ENCODE measurements around the gene OBSCN.
"Not testable (repeated sequence)": the region's sequence is repeated elsewhere in the genome, so short reads cannot be mapped to it uniquely, and the experiment has no call there.

OBSCN gene

GRCh38 chr1:228263636-228264035, 55.8 kb downstream of the OBSCN start:
- no peak for DNase-seq

- no peak for DNase-seq
Observed at GRCh38 chr1:228264090-228264829, 56.4 kb downstream of the OBSCN start.

GRCh38 chr1:228265167-228265566, 57.3 kb downstream of the OBSCN start:
- DNase-seq, result no peak

- DNase-seq, result no peak
Observed at GRCh38 chr1:228267962-228268880, 60.4 kb downstream of the OBSCN start.

- no peak for DNase-seq
Observed at GRCh38 chr1:228268881-228269265, 61.0 kb downstream of the OBSCN start.

GRCh38 chr1:228269431-228269830, 61.6 kb downstream of the OBSCN start:
- not testable (repeated sequence) for DNase-seq

GRCh38 chr1:228270032-228270431, 62.2 kb downstream of the OBSCN start:
- DNase-seq, result no peak

GRCh38 chr1:228271701-228272251, 63.9 kb downstream of the OBSCN start:
- DNase-seq, result no peak

- DNase-seq, result no peak
Observed at GRCh38 chr1:228272331-228272791, 64.5 kb downstream of the OBSCN start.

- DNase-seq, result no peak
Observed at GRCh38 chr1:228272831-228273571, 65.2 kb downstream of the OBSCN start.

- no peak for DNase-seq
Observed at GRCh38 chr1:228273720-228274451, 66.0 kb downstream of the OBSCN start.

GRCh38 chr1:228274452-228275178, 66.8 kb downstream of the OBSCN start:
- DNase-seq, result no peak

- DNase-seq, result no peak
Observed at GRCh38 chr1:228275179-228275429, 67.3 kb downstream of the OBSCN start.

- DNase-seq, result peak; percentile 13 to 31
Observed at GRCh38 chr1:228275430-228276173, 67.8 kb downstream of the OBSCN start.

GRCh38 chr1:228276174-228276831, 68.5 kb downstream of the OBSCN start:
- DNase-seq, result no peak

GRCh38 chr1:228276901-228277490, 69.2 kb downstream of the OBSCN start:
- no peak for DNase-seq

- DNase-seq, result no peak
Observed at GRCh38 chr1:228277491-228278431, 69.9 kb downstream of the OBSCN start.

- no peak for DNase-seq
Observed at GRCh38 chr1:228278432-228278941, 70.6 kb downstream of the OBSCN start.
